ENCODE results near the gene HOXB3. TPM values are rescaled to one million over a fixed set of nuclear protein-coding genes. Genes with fewer than 3 reads are reported as not detected.
A peak's percentile ranks its signal among the peaks of the same experiment; 100 is the strongest.

The HOXB3 gene
- total RNA-seq, 4 donors from 2014 or later: 1.3 to 5.5 (median 2.2) TPM

DNA sequence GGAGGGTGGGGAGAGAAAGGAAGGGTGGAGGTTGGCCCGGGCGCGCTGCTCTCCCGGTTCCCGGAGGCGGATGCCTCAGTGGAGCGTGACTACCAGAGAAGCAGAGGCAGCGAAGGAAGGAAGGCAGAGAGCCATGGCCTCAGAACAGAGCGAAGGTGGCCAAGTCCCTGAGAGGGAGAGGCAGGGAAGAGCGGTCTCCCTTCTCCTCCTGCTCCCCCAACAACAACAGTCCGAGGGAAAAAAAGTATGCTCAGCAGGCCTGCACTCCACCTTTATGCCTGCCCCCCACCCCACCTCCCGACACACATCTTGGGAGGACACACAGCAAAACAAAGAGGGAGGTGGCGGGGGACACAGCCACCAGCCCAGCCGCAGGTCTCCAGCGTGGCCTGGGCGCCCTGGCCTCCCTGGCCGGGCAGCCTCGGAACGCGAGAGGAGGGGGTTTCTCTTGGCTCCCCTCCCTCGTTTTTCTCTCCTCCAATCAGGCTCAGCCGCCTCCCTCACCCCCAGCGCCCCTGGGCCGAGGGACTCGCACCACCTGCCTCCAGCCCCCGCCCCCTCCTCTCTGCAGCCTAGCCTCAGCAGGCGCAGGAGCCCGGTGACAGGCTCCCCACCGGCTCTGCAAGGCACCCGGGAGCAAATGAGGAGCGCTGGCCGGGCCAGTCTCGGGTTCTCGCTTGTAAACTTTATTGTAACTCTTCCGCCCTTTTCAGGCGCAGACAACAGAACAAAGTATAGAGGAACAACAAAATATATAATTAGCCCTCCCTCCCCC, 21.8 kb upstream of the HOXB3 start:
- no peak for TF ChIP-seq CTCF (IDR thresholded peaks at IDR 0.05 in 4 of 5, conservative IDR thresholded peaks at IDR 0.05 in 1 of 5)
- TF ChIP-seq POLR2A (IDR thresholded peaks at IDR 0.05): no peak
- in situ Hi-C loops (cut with MboI; ENCODE audit: low sequenced_read_pairs in 4 of 4): no loop called here
- intact Hi-C loops (cut with DNase I; ENCODE audit: low total_unique reads): loop anchor here (2.0 kb wide), 1 partner anchor 33 kb away; the partner anchor contains the start of gene HOXB4
- Histone ChIP-seq H3K9me3 (no peaks in the 10 kb centered on the region), H3K27me3 (peaks cover 95 to 98% (median 98%) of the 10 kb centered on the region in 3 donors), H3K36me3 (no peaks in the 10 kb centered on the region), H3K27ac (peak overlapping the region in 3 of 4 donors; percentile 65 to 66 (median 65)), H3K4me1 (peaks cover 4 to 27% of the 10 kb centered on the region in 2 donors), H3K4me3 (peak overlapping the region; percentile 45 to 64 (median 51))
- ATAC-seq (no peak), DNase-seq (no peak)

- peaks cover 4 to 27% of the 10 kb centered on the region in 2 donors for H3K4me1 ChIP-seq
Observed at GRCh38 chr17:48611213-48611612, 21.2 kb upstream of the HOXB3 start.

DNA sequence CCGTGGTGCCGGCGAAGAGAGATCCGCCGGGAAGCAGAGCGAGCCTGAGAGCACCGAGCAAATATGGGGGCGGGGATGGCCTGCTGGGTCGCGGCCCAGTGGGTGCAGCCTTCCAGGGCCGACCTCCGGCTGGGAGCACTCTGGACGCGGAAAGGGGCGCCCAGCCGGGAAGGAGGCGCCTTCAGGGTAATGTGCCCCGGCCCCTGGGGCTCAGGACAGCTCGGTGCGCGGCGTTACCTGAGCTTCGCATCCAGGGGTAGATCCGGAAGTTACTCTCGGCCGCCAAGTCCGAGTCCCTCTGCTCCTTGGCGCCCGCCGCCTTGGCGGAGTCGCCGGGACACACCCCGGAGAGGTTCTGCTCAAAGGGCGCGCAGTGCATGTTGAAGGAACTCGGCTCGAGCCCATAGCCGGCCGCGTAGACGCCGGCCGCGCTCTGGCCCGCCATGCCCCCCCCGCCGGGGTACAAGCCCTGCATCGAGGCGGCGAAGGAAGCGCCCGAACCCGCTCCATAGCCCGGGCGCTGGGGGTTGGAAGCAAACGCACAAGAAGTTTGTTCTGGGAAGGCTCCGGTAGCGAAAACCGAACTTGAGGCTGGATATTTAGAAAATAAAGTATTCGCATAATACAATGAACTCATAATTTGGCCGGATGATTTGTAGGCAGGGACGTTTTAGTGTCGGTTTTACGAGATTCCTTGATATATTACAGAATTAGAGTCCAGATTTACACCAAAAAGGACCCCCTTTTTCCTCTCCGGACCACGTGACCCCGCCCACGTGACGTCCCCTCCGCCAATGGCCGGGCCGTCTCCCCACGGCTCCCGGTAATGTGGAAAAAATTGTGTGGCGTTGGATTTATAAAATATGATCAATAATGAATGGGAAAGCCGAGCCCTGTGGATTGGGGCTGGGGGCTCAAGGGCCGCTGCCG, 20.5 kb upstream of the HOXB3 start, which contains the start of gene HOXB7:
Gene HOXB7, minus strand, starts transcription at position 736 of the 930 bp plus-strand sequence. Its CDS starts 99 bp downstream, at position 637.
- Histone ChIP-seq H3K4me1 (peaks cover 4 to 27% of the 10 kb centered on the region in 2 donors), H3K27ac (peak within 1 kb of the TSS; percentile 16 to 66 (median 65)), H3K27me3 (peaks cover 94 to 98% (median 98%) of the 10 kb centered on the region in 3 donors), H3K4me3 (peak within 1 kb of the TSS; percentile 45 to 64 (median 56)), H3K36me3 (no peaks in the 10 kb centered on the region), H3K9me3 (no peaks in the 10 kb centered on the region)
- TF ChIP-seq POLR2A (IDR thresholded peaks at IDR 0.05) (no peak), CTCF (IDR thresholded peaks at IDR 0.05 in 4 of 5, conservative IDR thresholded peaks at IDR 0.05 in 1 of 5) (no peak)
- in situ Hi-C loops (cut with MboI; ENCODE audit: low sequenced_read_pairs in 4 of 4) (no loop called here), intact Hi-C loops (cut with DNase I; ENCODE audit: low total_unique reads) (loop anchor here (2.0 kb wide), 1 partner anchor 32 kb away; the partner anchor contains the start of gene HOXB4)
- DNase-seq: peak in 1 of 2 donors; percentile 39
- ATAC-seq: peak; percentile 25 to 48

More at GRCh38 chr17:48611213-48611612, 21.2 kb upstream of the HOXB3 start:
- Histone ChIP-seq H3K27me3 (peaks cover 94 to 98% (median 98%) of the 10 kb centered on the region in 3 donors), H3K9me3 (no peaks in the 10 kb centered on the region), H3K36me3 (no peaks in the 10 kb centered on the region), H3K27ac (peak overlapping the region in 3 of 4 donors; percentile 65 to 66 (median 65)), H3K4me3 (peak overlapping the region; percentile 45 to 64 (median 56))
- intact Hi-C loops (cut with DNase I; ENCODE audit: low total_unique reads) (loop anchor here (2.0 kb wide), 1 partner anchor 32 kb away; the partner anchor contains the start of gene HOXB4), in situ Hi-C loops (cut with MboI; ENCODE audit: low sequenced_read_pairs in 4 of 4) (no loop called here)
- no peak for ATAC-seq
- no peak for DNase-seq
- TF ChIP-seq CTCF (IDR thresholded peaks at IDR 0.05 in 4 of 5, conservative IDR thresholded peaks at IDR 0.05 in 1 of 5): no peak
- no peak for TF ChIP-seq POLR2A (IDR thresholded peaks at IDR 0.05)

DNA sequence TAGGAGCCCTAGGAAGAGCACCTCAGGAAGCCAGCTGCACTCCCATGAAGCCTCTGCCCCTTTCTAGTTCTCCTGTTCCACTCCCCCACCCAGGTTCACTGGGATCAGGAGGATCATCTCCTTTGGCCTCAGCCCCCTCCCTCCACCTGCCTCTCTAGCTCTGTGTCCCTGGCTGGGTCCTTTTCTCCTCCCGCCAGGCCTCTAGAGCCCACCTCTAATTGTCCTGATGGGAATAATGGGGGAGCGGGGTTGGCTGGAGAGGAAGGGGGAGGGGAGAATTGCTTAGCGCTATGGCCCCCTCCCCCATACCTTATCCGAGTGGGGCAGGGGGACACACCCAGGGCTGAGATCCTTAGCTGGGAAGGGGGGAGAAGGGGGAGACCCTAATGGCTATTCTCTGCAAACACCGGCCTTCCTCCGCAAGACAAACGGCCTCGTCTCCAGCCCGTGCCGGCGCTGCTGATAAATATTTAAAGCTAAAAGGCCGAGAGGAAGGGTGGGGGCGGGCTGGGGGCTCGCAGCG, 19.8 kb upstream of the HOXB3 start:
- in situ Hi-C loops (cut with MboI; ENCODE audit: low sequenced_read_pairs in 4 of 4): no loop called here

More for the DNA sequence above, 19.8 kb upstream of the HOXB3 start:
- H3K4me1 ChIP-seq: peaks cover 4 to 27% of the 10 kb centered on the region in 2 donors
- no peaks in the 10 kb centered on the region for H3K9me3 ChIP-seq
- H3K27ac ChIP-seq: peak overlapping the region in 3 of 4 donors; percentile 65 to 66 (median 65)
- peaks cover 94 to 98% (median 98%) of the 10 kb centered on the region in 3 donors for H3K27me3 ChIP-seq
- H3K4me3 ChIP-seq: peak overlapping the region; percentile 45 to 64 (median 56)
- intact Hi-C loops (cut with DNase I; ENCODE audit: low total_unique reads): loop anchor here (2.0 kb wide), 1 partner anchor 31 kb away; the partner anchor contains the start of gene HOXB4
- ATAC-seq: no peak
- no peak for TF ChIP-seq CTCF (IDR thresholded peaks at IDR 0.05 in 4 of 5, conservative IDR thresholded peaks at IDR 0.05 in 1 of 5)
- TF ChIP-seq POLR2A (IDR thresholded peaks at IDR 0.05): no peak
- H3K36me3 ChIP-seq: no peaks in the 10 kb centered on the region
- DNase-seq: no peak

Measured in gastrocnemius medialis (tissue), 4 donors.